HEK293T (cell line): ENCODE results near the gene GPC4.

ENCODE experiments used
- CTBP1 ChIP-seq: fragments of 450-650 bp; IDR thresholded peaks from 2 replicates; pipeline ENCODE4 v1.6.1; 2016; ENCODE audit warnings: borderline replicate concordance
- FOXA1 ChIP-seq: fragments of 450-650 bp; IDR thresholded peaks from 2 replicates; pipeline ENCODE4 v1.6.1; 2016; ENCODE audit warnings: mild to moderate bottlenecking
- FOXM1 ChIP-seq: fragments of 450-650 bp; IDR thresholded peaks from 2 replicates; pipeline ENCODE4 v1.6.1; 2017; ENCODE audit warnings: mild to moderate bottlenecking, borderline replicate concordance
- SUZ12 ChIP-seq: fragments of 450-650 bp; IDR thresholded peaks from 2 replicates; pipeline ENCODE4 v1.6.1; 2016; ENCODE audit warnings: mild to moderate bottlenecking
- TARDBP ChIP-seq: fragments of 450-650 bp; IDR thresholded peaks from 2 replicates; pipeline ENCODE4 v1.6.1; 2016
- TF ChIP-seq, protein P1 (sequence below): fragments of 450-650 bp; IDR thresholded peaks from 2 replicates; pipeline ENCODE4 v1.6.1; 2016

GRCh38 chrX:133448512-133449076 lies 33.3 kb upstream of the GPC4 start:
- TF ChIP-seq FOXM1 (no peak), FOXA1 (no peak), TARDBP (no peak), SUZ12 (no peak), CTBP1 (no peak)
- TF ChIP-seq, protein P1, sequence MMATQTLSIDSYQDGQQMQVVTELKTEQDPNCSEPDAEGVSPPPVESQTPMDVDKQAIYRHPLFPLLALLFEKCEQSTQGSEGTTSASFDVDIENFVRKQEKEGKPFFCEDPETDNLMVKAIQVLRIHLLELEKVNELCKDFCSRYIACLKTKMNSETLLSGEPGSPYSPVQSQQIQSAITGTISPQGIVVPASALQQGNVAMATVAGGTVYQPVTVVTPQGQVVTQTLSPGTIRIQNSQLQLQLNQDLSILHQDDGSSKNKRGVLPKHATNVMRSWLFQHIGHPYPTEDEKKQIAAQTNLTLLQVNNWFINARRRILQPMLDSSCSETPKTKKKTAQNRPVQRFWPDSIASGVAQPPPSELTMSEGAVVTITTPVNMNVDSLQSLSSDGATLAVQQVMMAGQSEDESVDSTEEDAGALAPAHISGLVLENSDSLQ = no peak
